Stimulated activated CD8-positive, alpha-beta memory T cell treated with anti-CD3 and anti-CD28 coated beads, Interleukin-15, amount 100 ng/mL, for 24 hours (primary cell): ENCODE data around the gene G0S2.
"Not testable (repeated sequence)": the region's sequence is repeated elsewhere in the genome, so short reads cannot be mapped to it uniquely, and the experiment has no call there.

ENCODE experiments used
- DNase-seq: peaks from one replicate; pipeline ENCODE4 v3.0.0-alpha.2; 2020; ENCODE audit warnings: low read depth

G0S2 gene

GRCh38 chr1:209678981-209679539, 3.8 kb downstream of the G0S2 start:
- no peak for DNase-seq

- DNase-seq = no peak
Observed at GRCh38 chr1:209685821-209686220, 10.6 kb downstream of the G0S2 start.

GRCh38 chr1:209686322-209686721, 11.1 kb downstream of the G0S2 start:
- no peak for DNase-seq

- no peak for DNase-seq
Observed at GRCh38 chr1:209688746-209689234, 13.6 kb downstream of the G0S2 start.

- DNase-seq = no peak
Observed at GRCh38 chr1:209689477-209689876, 14.3 kb downstream of the G0S2 start.

- DNase-seq = no peak
Observed at GRCh38 chr1:209691237-209691636, 16.0 kb downstream of the G0S2 start.

- DNase-seq = no peak
Observed at GRCh38 chr1:209692296-209692695, 17.1 kb downstream of the G0S2 start.

- DNase-seq = peak; percentile 38
Observed at GRCh38 chr1:209692745-209693504, 17.7 kb downstream of the G0S2 start.

GRCh38 chr1:209696673-209697072, 21.5 kb downstream of the G0S2 start:
- DNase-seq = no peak

GRCh38 chr1:209697126-209697525, 21.9 kb downstream of the G0S2 start:
- no peak for DNase-seq

GRCh38 chr1:209700686-209701085, 25.5 kb downstream of the G0S2 start:
- not testable (repeated sequence) for DNase-seq

GRCh38 chr1:209702832-209703231, 27.6 kb downstream of the G0S2 start:
- DNase-seq = no peak

GRCh38 chr1:209703834-209704504, 28.8 kb downstream of the G0S2 start:
- DNase-seq = no peak

GRCh38 chr1:209704584-209704983, 29.4 kb downstream of the G0S2 start, which contains the start of gene HSD11B1:
TSS of gene HSD11B1 (plus strand) at chr1:209704846. CDS start at chr1:209704943, 97 bp downstream.
- DNase-seq = no peak

GRCh38 chr1:209705033-209705598, 29.9 kb downstream of the G0S2 start:
- DNase-seq = no peak

GRCh38 chr1:209706622-209707021, 31.4 kb downstream of the G0S2 start:
- no peak for DNase-seq

- no peak for DNase-seq
Observed at GRCh38 chr1:209707308-209707707, 32.1 kb downstream of the G0S2 start.

- DNase-seq = no peak
Observed at GRCh38 chr1:209708297-209708696, 33.1 kb downstream of the G0S2 start.

GRCh38 chr1:209710093-209710492, 34.9 kb downstream of the G0S2 start:
- no peak for DNase-seq

GRCh38 chr1:209710847-209711246, 35.6 kb downstream of the G0S2 start:
- DNase-seq = no peak

- DNase-seq = no peak
Observed at GRCh38 chr1:209714338-209714737, 39.1 kb downstream of the G0S2 start.

GRCh38 chr1:209715314-209715713, 40.1 kb downstream of the G0S2 start:
- no peak for DNase-seq

GRCh38 chr1:209717818-209718217, 42.6 kb downstream of the G0S2 start:
- DNase-seq = no peak
